ENCODE measurements around the gene PLA2G3. TPM values are rescaled to one million over a fixed set of nuclear protein-coding genes. Genes with fewer than 3 reads are reported as not detected.

The PLA2G3 gene
- total RNA-seq, 2 donors from 2014 or later, result not detected

GRCh38 chr22:31126128-31126868 lies 14.0 kb downstream of the PLA2G3 start:
- TF ChIP-seq CTCF (IDR thresholded peaks at IDR 0.05), result no peak
- Histone ChIP-seq H3K36me3 (peaks cover 7% of the 10 kb centered on the region), H3K4me3 (no peak overlapping the region), H3K9me3 (no peaks in the 10 kb centered on the region), H3K27ac (no peak overlapping the region), H3K27me3 (no peaks in the 10 kb centered on the region), H3K4me1 (peaks cover 0 to 28% of the 10 kb centered on the region in 2 donors)
- no peak for DNase-seq (ENCODE audit: low spot score)

DNA sequence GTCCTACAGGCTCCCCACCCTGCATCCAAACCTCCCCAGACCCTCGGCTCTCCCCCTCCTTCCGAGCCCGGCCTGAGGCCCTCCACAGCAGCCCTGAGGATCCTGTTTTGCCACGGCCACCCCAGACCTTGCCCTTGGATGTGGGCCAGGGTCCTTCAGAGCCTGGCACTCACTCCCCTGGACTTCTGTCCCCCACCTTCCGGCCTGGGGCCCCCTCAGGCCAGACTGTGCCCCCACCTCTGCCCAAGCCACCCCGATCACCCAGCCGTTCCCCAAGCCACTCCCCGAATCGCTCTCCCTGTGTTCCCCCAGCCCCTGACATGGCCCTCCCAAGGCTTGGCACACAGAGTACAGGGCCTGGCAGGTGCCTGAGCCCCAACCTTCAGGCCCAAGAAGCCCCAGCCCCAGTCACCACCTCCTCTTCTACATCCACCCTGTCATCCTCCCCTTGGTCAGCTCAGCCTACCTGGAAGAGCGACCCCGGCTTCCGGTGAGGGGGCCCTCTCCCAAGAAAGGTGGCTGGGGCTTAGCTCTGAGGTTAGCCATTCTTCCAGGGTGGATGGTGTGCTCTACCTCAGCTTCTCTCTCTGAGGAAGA lies 14.7 kb downstream of the PLA2G3 start:
- H3K9me3 ChIP-seq, result no peaks in the 10 kb centered on the region
- peaks cover 0 to 28% of the 10 kb centered on the region in 2 donors for H3K4me1 ChIP-seq
- no peak for TF ChIP-seq CTCF (IDR thresholded peaks at IDR 0.05)
- no peak overlapping the region for H3K27ac ChIP-seq
- no peaks in the 10 kb centered on the region for H3K27me3 ChIP-seq
- no peak for DNase-seq (ENCODE audit: low spot score)
- no peak overlapping the region for H3K4me3 ChIP-seq
- peaks cover 7% of the 10 kb centered on the region for H3K36me3 ChIP-seq

DNA sequence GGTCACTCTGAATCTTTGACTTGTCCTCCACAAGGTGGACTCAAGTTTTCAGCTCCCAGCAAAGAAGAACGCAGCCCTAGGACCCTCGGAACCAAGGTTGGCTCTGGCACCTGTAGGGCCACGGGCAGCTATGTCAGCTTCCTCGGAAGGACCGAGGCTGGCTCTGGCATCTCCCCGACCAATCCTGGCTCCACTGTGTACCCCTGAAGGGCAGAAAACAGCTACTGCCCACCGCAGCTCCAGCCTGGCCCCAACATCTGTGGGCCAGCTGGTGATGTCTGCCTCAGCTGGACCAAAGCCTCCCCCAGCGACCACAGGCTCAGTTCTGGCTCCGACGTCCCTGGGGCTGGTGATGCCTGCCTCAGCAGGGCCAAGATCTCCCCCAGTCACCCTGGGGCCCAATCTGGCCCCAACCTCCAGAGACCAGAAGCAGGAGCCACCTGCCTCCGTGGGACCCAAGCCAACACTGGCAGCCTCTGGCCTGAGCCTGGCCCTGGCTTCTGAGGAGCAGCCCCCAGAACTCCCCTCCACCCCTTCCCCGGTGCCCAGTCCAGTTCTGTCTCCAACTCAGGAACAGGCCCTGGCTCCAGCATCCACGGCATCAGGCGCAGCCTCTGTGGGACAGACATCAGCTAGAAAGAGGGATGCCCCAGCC lies 15.4 kb downstream of the PLA2G3 start:
- no peak overlapping the region for H3K27ac ChIP-seq
- no peak for DNase-seq (ENCODE audit: low spot score)
- H3K4me3 ChIP-seq, result no peak overlapping the region

GRCh38 chr22:31124290-31124689 lies 16.0 kb downstream of the PLA2G3 start:
- Histone ChIP-seq H3K4me1 (peaks cover 0 to 38% of the 10 kb centered on the region in 2 donors), H3K36me3 (no peaks in the 10 kb centered on the region), H3K4me3 (no peak overlapping the region), H3K9me3 (no peaks in the 10 kb centered on the region), H3K27me3 (no peaks in the 10 kb centered on the region), H3K27ac (no peak overlapping the region)
- DNase-seq (ENCODE audit: low spot score), result no peak
- no peak for TF ChIP-seq CTCF (IDR thresholded peaks at IDR 0.05)

More for the DNA sequence above, 15.4 kb downstream of the PLA2G3 start:
- TF ChIP-seq CTCF (IDR thresholded peaks at IDR 0.05), result no peak
- Histone ChIP-seq H3K4me1 (peaks cover 0 to 32% of the 10 kb centered on the region in 2 donors), H3K36me3 (peaks cover 2% of the 10 kb centered on the region), H3K9me3 (no peaks in the 10 kb centered on the region), H3K27me3 (no peaks in the 10 kb centered on the region)

DNA sequence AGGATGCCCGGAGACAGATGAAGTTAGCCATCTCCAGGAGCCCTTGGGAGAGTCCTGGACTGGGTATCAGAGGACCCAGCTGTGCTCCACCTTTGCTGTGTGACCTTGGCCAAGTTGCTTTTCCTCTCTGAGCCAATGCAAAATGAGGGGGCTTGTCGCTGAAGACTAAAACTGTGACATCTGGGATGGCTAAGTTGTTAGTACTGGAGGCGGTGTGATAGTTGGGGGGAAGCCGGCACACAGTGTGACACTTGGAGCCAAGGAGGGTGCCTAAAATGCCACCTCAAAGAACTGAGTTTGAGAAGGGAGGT lies 17.1 kb downstream of the PLA2G3 start:
- no peaks in the 10 kb centered on the region for H3K27me3 ChIP-seq
- peaks cover 0 to 47% of the 10 kb centered on the region in 2 donors for H3K4me1 ChIP-seq
- peak overlapping the region; percentile 56 to 58 for H3K4me3 ChIP-seq
- no peak for TF ChIP-seq CTCF (IDR thresholded peaks at IDR 0.05)
- DNase-seq (ENCODE audit: low spot score), result no peak
- no peaks in the 10 kb centered on the region for H3K36me3 ChIP-seq
- H3K9me3 ChIP-seq, result no peaks in the 10 kb centered on the region
- peak overlapping the region; percentile 83 to 95 for H3K27ac ChIP-seq
